ENCODE data around the gene ZNF789.

DNA sequence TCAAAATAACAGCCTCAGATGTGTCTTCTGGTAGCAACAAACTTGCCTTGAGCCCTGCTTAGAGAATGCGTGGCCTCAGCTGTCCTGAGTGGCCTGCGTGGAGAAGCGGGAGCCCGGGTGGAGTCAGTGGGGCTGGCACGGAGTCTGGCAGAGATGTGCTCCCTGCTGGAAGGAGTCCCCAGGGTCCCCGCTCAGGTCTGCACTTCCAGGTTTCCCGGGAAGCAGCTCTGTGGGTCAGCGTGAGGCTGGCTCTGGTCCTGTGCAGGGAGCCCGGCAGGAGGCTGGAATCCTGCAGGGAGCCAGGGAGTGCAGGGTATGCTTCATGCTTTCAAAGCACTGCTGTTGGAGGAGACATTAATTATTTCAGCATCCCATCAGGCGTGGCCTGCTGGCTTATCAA is 23.8 kb upstream of the ZNF789 start:
- TF ChIP-seq POLR2A (IDR thresholded peaks at IDR 0.05) (no peak), CTCF (IDR thresholded peaks at IDR 0.05) (no peak), POLR2AphosphoS5 (IDR thresholded peaks at IDR 0.05; ENCODE audit: insufficient read depth in 1 of 2, low read depth in 1 of 2) (no peak)

Measured in vagina (tissue), 2 donors.